Measurements from ENCODE around the gene TEKTIP1.
"Not testable (repeated sequence)": the region's sequence is repeated elsewhere in the genome, so short reads cannot be mapped to it uniquely, and the experiment has no call there.

DNA sequence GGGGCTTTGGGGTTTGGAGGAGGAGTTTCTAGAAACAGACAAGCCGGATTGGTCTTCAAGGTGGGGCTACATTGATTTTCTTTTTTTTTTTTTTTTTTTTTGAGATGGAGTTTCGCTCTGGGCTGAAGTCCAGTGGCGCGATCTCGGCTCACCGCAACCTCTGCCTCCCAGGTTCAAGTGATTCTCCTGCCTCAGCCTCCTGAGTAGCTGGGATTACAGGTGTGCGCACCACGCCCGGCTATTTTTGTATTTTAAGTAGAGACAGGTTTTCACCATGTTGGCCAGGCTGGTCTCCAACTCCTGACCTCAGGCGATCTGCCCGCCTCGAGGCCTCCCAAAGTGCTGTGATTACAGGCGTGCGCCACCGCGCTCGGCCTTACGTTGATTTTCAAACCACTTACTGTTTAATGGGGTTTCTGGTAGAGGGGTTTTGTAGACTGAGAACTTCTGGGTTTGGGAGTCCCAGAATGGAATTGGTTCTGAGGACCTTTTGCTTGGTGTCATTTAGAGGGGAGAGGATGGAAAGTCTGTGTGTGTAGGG lies 30.8 kb upstream of the TEKTIP1 start:
- not testable (repeated sequence) for TF ChIP-seq POLR2A, CTCF (IDR thresholded peaks at IDR 0.05)

All from upper lobe of left lung (tissue), 4 donors.